Hepatocyte (in vitro differentiated cells): ENCODE results near the gene EPO.

ENCODE experiments used
- CTCF ChIP-seq: fragments of 200-600 bp; sonication (generic); IDR thresholded peaks from 2 replicates; pipeline ENCODE4 v1.5.1; 2016; ENCODE audit warnings: antibody characterized with exemption, mild to moderate bottlenecking; ENCODE audit not compliant: poor library complexity
- EZH2 ChIP-seq: fragments of 200-600 bp; sonication (generic); IDR thresholded peaks from 2 replicates; pipeline ENCODE4 v1.6.1; 2016; ENCODE audit warnings: antibody characterized with exemption, mild to moderate bottlenecking, borderline replicate concordance
- EZH2phosphoT487 ChIP-seq: fragments of 200-600 bp; sonication (generic); IDR thresholded peaks from one replicate; pipeline ENCODE4 v1.6.1; 2018; ENCODE audit warnings: antibody characterized with exemption, mild to moderate bottlenecking, low read depth, moderate library complexity; ENCODE audit not compliant: unreplicated experiment, severe bottlenecking

- TF ChIP-seq CTCF, result no peak
- TF ChIP-seq EZH2phosphoT487, result no peak
- no peak for TF ChIP-seq EZH2
Observed at GRCh38 chr7:100671353-100672327, 48.6 kb upstream of the EPO start.
